NT2/D1 (cell line): ENCODE data around the gene ATP1B1.
"Not testable (repeated sequence)": the region's sequence is repeated elsewhere in the genome, so short reads cannot be mapped to it uniquely, and the experiment has no call there.

Experiments
- SUZ12 ChIP-seq: IDR thresholded peaks from 2 replicates; pipeline ENCODE4 v1.6.1; 2011; ENCODE audit not compliant: insufficient read length, insufficient read depth; ENCODE audit errors: extremely low read depth
- YY1 ChIP-seq: IDR thresholded peaks from 2 replicates; pipeline ENCODE4 v1.6.1; 2011; ENCODE audit not compliant: insufficient read length, insufficient read depth
- ZNF274 ChIP-seq: IDR thresholded peaks from 2 replicates; pipeline ENCODE4 v1.6.1; 2011; ENCODE audit warnings: mild to moderate bottlenecking, low read depth, low read length

- not testable (repeated sequence) for TF ChIP-seq YY1, SUZ12, ZNF274
Measured at GRCh38 chr1:169125597-169125996, 19.1 kb downstream of the ATP1B1 start.
